ENCODE results near the gene ABCC5.
"Not testable (repeated sequence)": the region's sequence is repeated elsewhere in the genome, so short reads cannot be mapped to it uniquely, and the experiment has no call there.

The ABCC5 gene

GRCh38 chr3:184016169-184016570, 1.5 kb downstream of the ABCC5 start:
- no peak for DNase-seq (ENCODE audit: low spot score)

GRCh38 chr3:184015381-184016019, 2.2 kb downstream of the ABCC5 start:
- no peak for DNase-seq (ENCODE audit: low spot score)

GRCh38 chr3:184011937-184012889, 5.5 kb downstream of the ABCC5 start:
- no peak for DNase-seq (ENCODE audit: low spot score)

GRCh38 chr3:184011230-184011876, 6.3 kb downstream of the ABCC5 start:
- DNase-seq (ENCODE audit: low spot score) = no peak

- no peak for DNase-seq (ENCODE audit: low spot score)
Measured at GRCh38 chr3:184008161-184008560, 9.5 kb downstream of the ABCC5 start.

GRCh38 chr3:184007143-184007813, 10.4 kb downstream of the ABCC5 start:
- not testable (repeated sequence) for DNase-seq (ENCODE audit: low spot score)

- no peak for DNase-seq (ENCODE audit: low spot score)
Measured at GRCh38 chr3:184005941-184006507, 11.7 kb downstream of the ABCC5 start.

GRCh38 chr3:184004476-184004875, 13.2 kb downstream of the ABCC5 start:
- DNase-seq (ENCODE audit: low spot score) = no peak

- DNase-seq (ENCODE audit: low spot score) = no peak
Measured at GRCh38 chr3:184003187-184003967, 14.3 kb downstream of the ABCC5 start.

GRCh38 chr3:184002469-184002868, 15.2 kb downstream of the ABCC5 start:
- DNase-seq (ENCODE audit: low spot score) = no peak

GRCh38 chr3:184001761-184002160, 15.9 kb downstream of the ABCC5 start:
- no peak for DNase-seq (ENCODE audit: low spot score)

- no peak for DNase-seq (ENCODE audit: low spot score)
Measured at GRCh38 chr3:183991403-183991802, 26.3 kb downstream of the ABCC5 start.

GRCh38 chr3:183988216-183988790, 29.4 kb downstream of the ABCC5 start:
- no peak for DNase-seq (ENCODE audit: low spot score)

- no peak for DNase-seq (ENCODE audit: low spot score)
Measured at GRCh38 chr3:183987000-183987600, 30.6 kb downstream of the ABCC5 start.

- DNase-seq (ENCODE audit: low spot score) = no peak
Measured at GRCh38 chr3:183984749-183985729, 32.6 kb downstream of the ABCC5 start.

GRCh38 chr3:183984127-183984740, 33.5 kb downstream of the ABCC5 start:
- no peak for DNase-seq (ENCODE audit: low spot score)

GRCh38 chr3:183981990-183982644, 35.6 kb downstream of the ABCC5 start:
- DNase-seq (ENCODE audit: low spot score) = no peak

- no peak for DNase-seq (ENCODE audit: low spot score)
Measured at GRCh38 chr3:183980403-183980802, 37.3 kb downstream of the ABCC5 start.

Data from CD4-positive, alpha-beta T cell treated with Interleukin-15 for 4 hours (primary cell).